SU-DHL-6 (cell line): Measurements from ENCODE around the gene EPC2.

Experiments used
- H2AFZ ChIP-seq: fragments of 200-600 bp; sonication (generic); 2 replicates; pipeline ENCODE4 v1.6.1; 2014; ENCODE audit warnings: low read depth, mild to moderate bottlenecking, moderate library complexity, mixed read lengths, antibody characterized with exemption, low read length; ENCODE audit not compliant: severe bottlenecking
- H3F3A ChIP-seq: fragments of 200-600 bp; shearing (Covaris generic); 2 replicates; pipeline ENCODE4 v1.6.0; 2016; ENCODE audit warnings: antibody characterized with exemption, mild to moderate bottlenecking; ENCODE audit not compliant: insufficient read depth
- H3K27ac ChIP-seq: fragments of 200-600 bp; sonication (generic); 2 replicates; pipeline ENCODE4 v1.5.1; 2016; ENCODE audit warnings: low read depth, mild to moderate bottlenecking, low read length, moderate library complexity, mixed read lengths
- H3K27me3 ChIP-seq: fragments of 200-600 bp; sonication (generic), shearing (Covaris generic); 2 replicates; pipeline ENCODE4 v1.6.0; 2014; ENCODE audit warnings: mild to moderate bottlenecking, low read length
- H3K36me3 ChIP-seq: fragments of 200-600 bp; sonication (generic); 2 replicates; pipeline ENCODE4 v1.6.1; 2014; ENCODE audit warnings: mild to moderate bottlenecking, low read length, mixed read lengths
- H3K4me2 ChIP-seq: fragments of 300-600, 200-600 bp; shearing (Covaris generic), sonication (generic); 2 replicates; pipeline ENCODE4 v1.6.0; 2014; ENCODE audit warnings: low read length, low read depth, mild to moderate bottlenecking; ENCODE audit not compliant: poor library complexity, severe bottlenecking
- H3K4me3 ChIP-seq: fragments of 200-600 bp; sonication (generic); 2 replicates; pipeline ENCODE4 v1.5.1; 2014; ENCODE audit warnings: antibody characterized with exemption, low read length, mild to moderate bottlenecking, mixed read lengths; ENCODE audit not compliant: insufficient read depth, poor library complexity, severe bottlenecking
- H3K79me2 ChIP-seq: fragments of 200-600 bp; sonication (generic); 2 replicates; pipeline ENCODE4 v1.6.1; 2014; ENCODE audit warnings: mild to moderate bottlenecking, low read length, moderate library complexity; ENCODE audit not compliant: insufficient read depth
- H3K9ac ChIP-seq: fragments of 200-600 bp; sonication (generic); 2 replicates; pipeline ENCODE4 v1.7.0; 2014; ENCODE audit warnings: mild to moderate bottlenecking, low read length
- H3K9me2 ChIP-seq: fragments of 200-600 bp; sonication (generic); replicated peaks from 2 replicates; pipeline ENCODE4 v1.6.1; 2014; ENCODE audit warnings: low read length; ENCODE audit not compliant: insufficient read depth
- H3K9me3 ChIP-seq: fragments of 200-600 bp; sonication (generic); 2 replicates; pipeline ENCODE4 v1.6.1; 2014; ENCODE audit warnings: low read length, mixed read lengths; ENCODE audit not compliant: insufficient read depth
- H4K20me1 ChIP-seq: fragments of 200-600 bp; sonication (generic); 2 replicates; pipeline ENCODE4 v1.6.1; 2014; ENCODE audit warnings: low read depth, mild to moderate bottlenecking, antibody characterized with exemption, low read length, moderate library complexity, mixed read lengths
- CTCF ChIP-seq: fragments of 200-600 bp; sonication (generic); IDR thresholded peaks from one replicate; pipeline ENCODE4 v1.5.1; 2017; ENCODE audit warnings: antibody characterized with exemption, mild to moderate bottlenecking, low read length, moderate library complexity; ENCODE audit not compliant: insufficient read depth, poor library complexity, severe bottlenecking
- EZH2phosphoT487 ChIP-seq: fragments of 200-600 bp; sonication (generic), shearing (Covaris generic); conservative IDR thresholded peaks from 2 replicates; pipeline ENCODE4 v1.6.1; 2018; ENCODE audit warnings: mild to moderate bottlenecking, antibody characterized with exemption, low read length, moderate library complexity, mixed read lengths

EPC2 gene

GRCh38 chr2:148664229-148664628 is 19.7 kb downstream of the EPC2 start:
- no peaks in the 10 kb centered on the region for H3K36me3 ChIP-seq
- no peak overlapping the region for H3K4me2 ChIP-seq
- H3K27ac ChIP-seq: no peak overlapping the region
- no peak overlapping the region for H3K9ac ChIP-seq
- no peaks in the 10 kb centered on the region; the same call in 1 of the 2 replicates for H3F3A ChIP-seq
- peaks cover 86% of the 10 kb centered on the region for H3K79me2 ChIP-seq
- peaks cover 37% of the 10 kb centered on the region for H4K20me1 ChIP-seq
- H3K27me3 ChIP-seq: no peaks in the 10 kb centered on the region
- TF ChIP-seq CTCF (no peak), EZH2phosphoT487 (no peak)
- H3K9me2 ChIP-seq: no peaks in the 10 kb centered on the region
- no peak overlapping the region for H2AFZ ChIP-seq
- no peak overlapping the region for H3K4me3 ChIP-seq
- peaks cover 3% of the 10 kb centered on the region; the same call in 1 of the 2 replicates for H3K9me3 ChIP-seq

GRCh38 chr2:148666555-148666954 is 22.0 kb downstream of the EPC2 start:
- no peaks in the 10 kb centered on the region for H3K36me3 ChIP-seq
- H3K27me3 ChIP-seq: no peaks in the 10 kb centered on the region
- no peaks in the 10 kb centered on the region for H3K9me3 ChIP-seq
- no peak overlapping the region for H3K9ac ChIP-seq
- no peaks in the 10 kb centered on the region for H3F3A ChIP-seq
- no peak overlapping the region for H3K4me3 ChIP-seq
- no peak overlapping the region for H2AFZ ChIP-seq
- H3K4me2 ChIP-seq: no peak overlapping the region
- H3K9me2 ChIP-seq: no peaks in the 10 kb centered on the region
- H3K27ac ChIP-seq: no peak overlapping the region
- peaks cover 86% of the 10 kb centered on the region for H3K79me2 ChIP-seq
- no peak for TF ChIP-seq EZH2phosphoT487
- TF ChIP-seq CTCF: no peak
- H4K20me1 ChIP-seq: peaks cover 47% of the 10 kb centered on the region

GRCh38 chr2:148667113-148667836 is 22.7 kb downstream of the EPC2 start:
- Histone ChIP-seq H3K4me2 (no peak overlapping the region), H3K9me3 (no peaks in the 10 kb centered on the region), H4K20me1 (peaks cover 50% of the 10 kb centered on the region)

More at GRCh38 chr2:148667113-148667836, 22.7 kb downstream of the EPC2 start:
- H3K27me3 ChIP-seq: no peaks in the 10 kb centered on the region
- no peaks in the 10 kb centered on the region for H3K9me2 ChIP-seq
- H3F3A ChIP-seq: no peaks in the 10 kb centered on the region
- no peak overlapping the region for H3K4me3 ChIP-seq
- H3K36me3 ChIP-seq: no peaks in the 10 kb centered on the region
- TF ChIP-seq CTCF (no peak), EZH2phosphoT487 (no peak)
- H3K27ac ChIP-seq: no peak overlapping the region
- H3K9ac ChIP-seq: no peak overlapping the region
- H3K79me2 ChIP-seq: peaks cover 90% of the 10 kb centered on the region
- no peak overlapping the region for H2AFZ ChIP-seq
